Stimulated activated CD8-positive, alpha-beta memory T cell treated with anti-CD3 and anti-CD28 coated beads, Interleukin-15, amount 100 ng/mL, for 4 hours (primary cell): ENCODE measurements around the gene ACLY.

ENCODE experiments used
- DNase-seq, 2 donors: peaks; one replicate each; pipeline ENCODE4 v3.0.0-alpha.2; 2020; ENCODE audit warnings: low read depth in 2 of 2

Gene ACLY

GRCh38 chr17:41918314-41919164, at the start of gene ACLY:
ACLY (minus strand) TSS chr17:41918951; CDS start chr17:41913873, 5,078 bp downstream.
- peak; percentile 89 to 92 for DNase-seq

GRCh38 chr17:41967921-41968578, 49.3 kb upstream of the ACLY start:
- DNase-seq, result no peak

GRCh38 chr17:41967141-41967920, 48.6 kb upstream of the ACLY start:
- no peak for DNase-seq

- DNase-seq, result peak; percentile 79 to 81
These were observed 47.9 kb upstream of the ACLY start, which contains the start of gene CNP for GRCh38 chr17:41966463-41967140. CNP (plus strand) TSS chr17:41966795; CDS start chr17:41966885, 90 bp downstream.

GRCh38 chr17:41965694-41966462, 47.1 kb upstream of the ACLY start:
- peak; percentile 36 to 50 for DNase-seq

GRCh38 chr17:41962768-41963434, 44.1 kb upstream of the ACLY start:
- peak; percentile 33 to 40 for DNase-seq

GRCh38 chr17:41962111-41962510, 43.4 kb upstream of the ACLY start:
- no peak for DNase-seq

GRCh38 chr17:41959336-41960095, 40.8 kb upstream of the ACLY start:
- no peak for DNase-seq

- DNase-seq, result no peak
These were observed 40.2 kb upstream of the ACLY start for GRCh38 chr17:41959030-41959335.

GRCh38 chr17:41957869-41958439, 39.2 kb upstream of the ACLY start:
- no peak for DNase-seq

- no peak for DNase-seq
These were observed 38.5 kb upstream of the ACLY start for GRCh38 chr17:41957031-41957868.

- no peak for DNase-seq
These were observed 37.8 kb upstream of the ACLY start for GRCh38 chr17:41956522-41956921.

- DNase-seq, result no peak
These were observed 30.2 kb upstream of the ACLY start for GRCh38 chr17:41948762-41949460.

- DNase-seq, result no peak
These were observed 26.2 kb upstream of the ACLY start for GRCh38 chr17:41944943-41945342.

GRCh38 chr17:41943492-41943891, 24.7 kb upstream of the ACLY start:
- no peak for DNase-seq

- DNase-seq, result no peak
These were observed 24.0 kb upstream of the ACLY start for GRCh38 chr17:41942626-41943373.

GRCh38 chr17:41941168-41941567, 22.4 kb upstream of the ACLY start:
- no peak for DNase-seq
